Measurements from ENCODE around the gene P2RY11. TPM values are rescaled to one million over a fixed set of nuclear protein-coding genes. Genes with fewer than 3 reads are reported as not detected.

P2RY11 gene
- total and polyA plus RNA-seq, 2 of the 4 experiments (the other 2 are of a cell fraction): 0.54 to 4.5 TPM

GRCh38 chr19:10084803-10085202, 26.7 kb upstream of the P2RY11 start:
- no peaks in the 10 kb centered on the region for H4K20me1 ChIP-seq (ENCODE audit: insufficient read depth, low read length)
- H3K23ac ChIP-seq (ENCODE audit: low read depth, low read length): no peak overlapping the region
- H2BK15ac ChIP-seq (ENCODE audit: low read depth, low read length): no peak overlapping the region
- no peak overlapping the region for H4K5ac ChIP-seq (ENCODE audit: low read depth, low read length)
- no peak for TF ChIP-seq NFE2L2 (IDR thresholded peaks at IDR 0.05; ENCODE audit: low read depth, low read length)
- TF ChIP-seq RFX5 (IDR thresholded peaks at IDR 0.05; ENCODE audit: low read depth, low read length): no peak
- no peak for TF ChIP-seq RCOR1 (IDR thresholded peaks at IDR 0.05; ENCODE audit: insufficient replicate concordance, low read length)
- TF ChIP-seq CHD1 (IDR thresholded peaks at IDR 0.05; ENCODE audit: low read depth, low read length): no peak
- no peak for TF ChIP-seq CTCF (conservative IDR thresholded peaks at IDR 0.05; ENCODE audit: low read depth, low read length)
- no peak for TF ChIP-seq MAZ (IDR thresholded peaks at IDR 0.05; ENCODE audit: borderline replicate concordance, low read depth, low read length)
- intact Hi-C loops (cut with micrococcal nuclease): no loop called here
- peaks cover 9% of the 10 kb centered on the region; the same call in 1 of the 2 replicates for H3K36me3 ChIP-seq (ENCODE audit: control insufficient read depth, insufficient read depth, low read length)
- H3K4me1 ChIP-seq (ENCODE audit: control insufficient read depth, insufficient read depth, low read length): no peaks in the 10 kb centered on the region
- H3K18ac ChIP-seq (ENCODE audit: low read depth, low read length): no peak overlapping the region
- no peak overlapping the region for H4K91ac ChIP-seq (ENCODE audit: insufficient read depth, low read depth, low read length)
- no peak overlapping the region for H3K14ac ChIP-seq (replicated peaks; ENCODE audit: low read depth, low read length)
- H3K9me3 ChIP-seq (ENCODE audit: control insufficient read depth, insufficient read depth, low read length): no peaks in the 10 kb centered on the region
- peaks cover 3 to 24% of the 10 kb centered on the region in 2 experiments; a peak in 3 of 4 replicates for H3K79me1 ChIP-seq (ENCODE audit: low read depth in 1 of 2, low read length in 2 of 2)
- no peak overlapping the region for H4K8ac ChIP-seq (ENCODE audit: low read depth in 2 of 2, low read length in 2 of 2)
- peaks cover 10% of the 10 kb centered on the region; the same call in 1 of the 2 replicates for H3K9me1 ChIP-seq (ENCODE audit: insufficient read depth, low read length)
- H2BK5ac ChIP-seq (ENCODE audit: low read depth, low read length, poor library complexity, severe bottlenecking): no peak overlapping the region
- no CpG with 5 or more reads among the region's 3 CpGs for WGBS, 2 experiments (ENCODE audit: extremely low coverage in 2 of 2, insufficient read length in 1 of 2)
- POLR2A ChIA-PET (ENCODE audit: unreplicated experiment): no interaction called here
- DNase-seq (no peak), ATAC-seq (ENCODE audit: low read depth) (no peak)
- no peak overlapping the region for H2AK5ac ChIP-seq (ENCODE audit: low read depth, low read length)
- peaks cover 4% of the 10 kb centered on the region; the same call in 1 of the 2 replicates for H3K27me3 ChIP-seq (ENCODE audit: control insufficient read depth, insufficient read depth, low read length)
- no peak overlapping the region for H3K4me3 ChIP-seq (ENCODE audit: insufficient read depth, low read depth, low read length)
- H2BK20ac ChIP-seq (ENCODE audit: low read depth, low read length): no peak overlapping the region
- no peak overlapping the region for H2AK9ac ChIP-seq (replicated peaks; ENCODE audit: low read depth, low read length, poor library complexity)
- dilution Hi-C loops (cut with HindIII; ENCODE audit: low sequenced_read_pairs, unreplicated experiment): no loop called here
- no peak overlapping the region for H2BK120ac ChIP-seq (ENCODE audit: low read depth, low read length)
- in situ Hi-C loops (cut with MboI; ENCODE audit: low sequenced_read_pairs): no loop called here
- H3K4ac ChIP-seq (ENCODE audit: low read depth, low read length): no peak overlapping the region
- CTCF ChIA-PET: no interaction called here
- H3K27ac ChIP-seq (ENCODE audit: insufficient read depth, low read length): no peak overlapping the region
- no peak overlapping the region for H2AFZ ChIP-seq (replicated peaks; ENCODE audit: low read length, poor library complexity)
- H3K56ac ChIP-seq (ENCODE audit: extremely low read depth, insufficient read depth, low read length): no peak overlapping the region
- no TSS peak for BruUV-seq (replicated peaks)
- H3K4me2 ChIP-seq (ENCODE audit: low read depth, low read length): no peak overlapping the region
- H3K9ac ChIP-seq (ENCODE audit: low read depth, low read length): no peak overlapping the region

Data from IMR-90 (cell line).